HG03103 (cell line): Measurements from ENCODE around the gene LTBP2.

ENCODE experiments used
- ATAC-seq: cut with Tn5 transposase; IDR thresholded peaks from one replicate; pipeline ENCODE4 v1.9.1; 2021; ENCODE audit warnings: low read depth; ENCODE audit not compliant: unreplicated experiment

LTBP2 gene

DNA sequence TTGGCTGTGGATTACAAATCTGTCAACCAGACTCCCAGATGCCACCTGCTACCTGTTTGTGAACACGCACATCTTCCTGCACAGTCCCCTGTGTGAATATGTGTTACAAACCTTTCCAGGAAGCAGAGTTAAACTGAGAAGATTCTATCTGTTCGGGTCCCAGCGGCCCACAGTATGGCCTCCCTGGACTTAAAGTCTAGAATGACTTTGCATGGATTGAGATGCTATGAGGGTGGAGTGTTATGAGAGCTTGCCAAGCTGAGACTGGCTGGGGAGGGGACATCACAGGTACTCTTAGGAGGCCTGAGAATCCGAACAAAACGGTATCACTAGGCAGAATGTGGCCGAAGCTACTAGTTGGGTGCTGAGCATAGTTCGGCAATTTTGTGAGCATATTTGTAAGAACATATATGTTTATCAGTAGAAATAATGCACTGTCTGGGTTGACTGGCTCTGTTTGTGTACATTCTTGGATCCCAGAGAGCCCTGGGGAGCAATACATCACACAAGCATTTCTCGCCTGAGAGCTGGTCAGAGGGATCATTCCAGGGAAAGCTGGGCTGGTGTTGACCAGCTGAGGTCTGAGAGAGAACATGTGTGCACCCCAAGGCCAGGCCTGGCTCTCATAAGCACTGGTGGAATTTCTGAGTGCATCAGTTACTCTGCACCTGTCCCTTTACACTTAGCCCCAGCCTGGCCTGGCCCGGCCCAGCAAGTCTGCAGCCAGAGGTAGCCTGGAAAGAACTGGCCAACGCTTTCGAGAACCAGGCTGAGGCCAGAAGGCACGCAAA lies 29.8 kb upstream of the LTBP2 start:
- ATAC-seq, result no peak

DNA sequence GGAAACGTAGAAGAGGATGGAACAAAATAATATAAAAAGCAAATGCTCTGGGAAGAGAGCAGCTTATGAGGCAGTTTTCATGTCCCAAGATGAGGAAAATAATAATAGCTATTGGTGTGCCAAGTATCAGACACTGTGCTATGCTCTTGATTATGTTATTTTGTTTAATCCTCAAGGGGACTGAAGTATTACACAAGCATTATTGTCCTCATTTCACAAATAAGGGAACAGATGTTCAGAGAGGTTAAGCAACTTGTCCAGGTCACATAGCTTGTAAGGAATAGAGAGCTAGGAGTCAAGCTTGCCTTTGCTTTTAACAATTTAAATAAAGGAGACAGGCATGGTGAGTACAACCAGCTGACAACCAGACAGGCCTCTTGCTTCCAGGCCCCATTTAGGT lies 26.9 kb upstream of the LTBP2 start:
- ATAC-seq, result no peak

DNA sequence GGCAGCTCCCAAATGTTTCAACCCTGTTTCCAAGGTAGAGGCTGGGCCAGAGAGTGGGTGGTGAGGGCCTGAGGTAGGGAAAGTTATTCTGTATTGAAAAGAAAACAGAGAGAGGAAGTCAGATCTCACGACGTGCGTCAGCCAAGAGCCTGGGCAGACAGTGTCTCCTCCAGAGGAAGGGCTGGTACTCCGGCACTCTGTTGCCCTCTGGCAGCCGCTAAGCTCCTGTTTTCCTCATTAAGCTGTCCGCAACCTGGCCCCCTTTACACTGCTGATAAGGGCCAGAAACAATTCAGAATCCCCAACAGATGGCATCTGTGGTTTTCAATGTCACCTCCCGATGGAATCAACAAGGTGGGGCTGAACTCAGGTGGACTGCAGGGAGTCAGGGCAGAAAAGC lies 26.0 kb upstream of the LTBP2 start:
- ATAC-seq, result no peak

DNA sequence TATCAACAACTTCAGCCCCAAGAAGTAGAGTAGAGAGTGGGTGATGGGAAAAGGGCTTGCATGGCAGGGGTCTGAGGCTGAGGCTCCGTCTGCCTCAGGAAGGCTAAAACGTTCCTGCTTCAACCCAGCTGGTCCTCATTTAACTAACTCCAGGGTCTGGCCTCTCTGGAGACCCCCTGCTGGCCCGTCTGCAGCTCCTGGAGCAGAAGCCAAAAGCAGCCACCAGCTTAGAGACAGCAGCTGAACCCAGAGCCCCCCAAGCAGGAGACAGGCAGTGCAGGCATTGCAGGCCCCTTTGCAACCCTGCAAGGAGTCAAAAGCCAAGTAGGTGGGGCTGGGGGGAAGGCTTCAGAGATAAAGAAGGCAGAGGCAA lies 25.1 kb upstream of the LTBP2 start:
- no peak for ATAC-seq

DNA sequence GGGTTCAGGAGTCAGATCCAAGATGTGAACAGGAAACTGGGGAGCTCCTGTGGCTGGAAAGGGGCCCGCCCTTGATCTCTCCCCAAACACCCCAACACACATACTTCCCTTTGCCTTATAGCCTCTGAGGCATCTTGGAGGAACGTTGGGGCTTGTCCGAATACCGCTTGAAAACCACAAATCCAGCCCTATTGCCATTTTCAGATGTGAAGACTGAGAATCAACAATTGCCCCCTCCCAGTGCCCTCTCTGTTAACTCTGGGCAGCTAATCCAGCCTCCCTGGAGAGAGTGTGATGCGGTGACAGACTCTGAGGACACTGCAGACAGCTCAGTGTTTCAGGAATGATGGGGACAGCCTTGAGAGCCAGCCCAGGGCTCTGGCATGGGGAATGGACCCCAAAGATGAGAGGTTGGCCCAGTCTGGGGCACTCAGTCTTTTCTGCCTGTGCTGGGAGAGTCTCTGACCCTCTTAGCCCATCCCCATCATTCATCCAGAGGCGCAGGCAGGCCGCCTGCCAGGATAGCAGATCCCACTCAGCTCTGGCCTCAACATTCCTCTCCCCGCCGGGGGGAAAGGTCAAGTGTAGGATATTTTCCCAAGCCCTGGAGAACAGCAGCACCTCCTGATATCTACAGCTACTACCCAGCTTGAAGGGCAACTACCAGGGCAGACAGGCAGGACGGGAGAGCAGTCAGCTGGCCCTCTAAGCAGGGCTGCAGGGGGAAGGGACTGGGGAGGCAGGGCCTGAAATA lies 24.6 kb upstream of the LTBP2 start:
- no peak for ATAC-seq

DNA sequence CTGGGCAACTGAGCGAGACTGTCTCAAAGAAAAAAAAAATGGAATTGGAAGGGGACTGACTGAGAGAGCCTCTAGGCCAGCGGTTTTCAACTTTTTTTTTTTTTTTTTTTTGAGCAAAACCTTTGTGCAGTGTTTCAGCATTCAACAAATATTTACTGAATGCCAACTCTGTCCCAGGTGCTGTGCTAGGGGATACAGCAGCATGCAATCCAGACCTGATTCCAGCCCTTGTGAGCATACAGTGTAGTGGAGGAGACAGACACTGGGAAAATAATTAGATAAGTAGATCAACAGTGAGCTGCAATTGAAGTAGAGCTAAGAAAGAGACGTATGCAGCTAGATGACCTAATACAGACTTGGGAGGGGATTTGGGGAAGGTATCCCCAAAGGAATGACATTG lies 23.8 kb upstream of the LTBP2 start:
- ATAC-seq, result no peak

DNA sequence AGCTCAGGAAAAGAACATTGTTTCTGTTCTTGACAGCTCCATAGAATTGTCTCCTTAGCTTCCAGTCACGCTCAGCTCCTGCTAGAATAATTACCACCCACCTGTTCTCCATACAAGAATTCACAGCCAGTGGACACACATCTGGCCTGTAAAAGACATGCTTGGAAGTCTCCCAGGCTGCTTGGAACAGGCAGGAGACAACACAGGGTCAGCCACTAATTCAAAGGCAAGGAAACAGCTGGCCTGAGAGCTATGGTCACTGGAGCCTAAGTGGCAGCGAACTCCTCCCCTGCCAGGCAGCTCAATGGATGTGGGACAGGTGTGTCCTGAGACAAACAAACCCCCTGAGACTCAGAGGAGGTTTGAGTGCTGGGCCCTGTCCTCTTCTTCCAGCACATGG lies 22.9 kb upstream of the LTBP2 start:
- no peak for ATAC-seq

DNA sequence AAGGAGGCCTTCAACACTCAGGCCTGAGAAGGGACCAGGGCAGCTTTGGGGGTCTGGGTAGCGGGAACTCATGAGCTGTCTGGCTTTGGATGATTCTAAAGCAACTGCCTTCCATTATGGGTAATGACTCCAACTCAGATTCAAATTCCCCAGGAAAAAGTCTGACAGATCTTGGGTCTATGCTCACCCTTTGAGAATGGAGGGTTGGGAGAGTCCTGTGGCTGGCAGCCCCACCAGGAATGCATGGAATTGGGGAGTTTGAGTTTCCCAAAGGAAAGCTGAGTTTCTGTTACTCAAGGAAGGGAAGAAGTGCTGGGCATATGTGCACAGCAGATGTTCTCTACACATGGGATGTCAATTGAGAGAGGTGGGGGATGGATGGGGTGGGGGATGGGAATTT lies 22.4 kb upstream of the LTBP2 start:
- no peak for ATAC-seq

DNA sequence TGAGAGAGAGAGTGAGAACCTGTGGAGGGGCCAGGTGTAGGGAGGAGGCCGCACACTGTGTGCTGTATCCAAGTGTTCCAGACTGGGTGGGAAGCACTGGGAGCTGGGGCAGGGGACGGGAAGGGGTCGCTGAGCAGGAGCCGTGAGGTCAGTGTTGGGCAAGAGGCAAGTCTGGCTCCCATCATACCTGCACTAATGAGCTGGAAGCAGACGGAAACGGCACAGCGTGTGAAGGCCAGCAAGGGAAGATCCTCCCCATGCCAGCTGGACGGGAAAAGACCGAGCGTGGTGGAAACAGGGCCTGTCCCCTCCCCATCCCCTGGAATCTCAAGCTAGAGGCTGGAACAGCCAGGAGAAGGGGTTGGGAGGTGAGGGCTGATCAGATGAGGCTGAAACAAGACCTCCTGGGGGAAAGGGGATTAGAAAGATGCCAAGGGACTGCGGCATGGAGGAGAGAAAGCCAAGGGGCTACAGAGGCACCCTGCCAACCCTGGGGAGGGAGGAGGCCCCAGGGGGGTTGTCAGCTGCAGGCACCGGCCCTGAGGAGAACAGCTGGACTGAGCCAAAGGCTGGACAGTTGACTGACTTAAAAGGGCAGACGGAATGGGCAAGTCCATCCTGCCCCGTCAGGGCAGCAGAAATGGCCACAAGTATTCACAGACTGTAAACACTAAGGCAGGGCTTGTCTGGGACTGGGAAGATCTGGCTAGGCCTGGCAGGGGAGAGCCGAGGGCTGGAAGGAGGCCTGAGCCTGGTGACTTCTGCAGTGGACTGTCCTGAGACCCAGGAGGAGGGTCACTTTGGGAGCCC lies 19.0 kb upstream of the LTBP2 start:
- ATAC-seq, result no peak

DNA sequence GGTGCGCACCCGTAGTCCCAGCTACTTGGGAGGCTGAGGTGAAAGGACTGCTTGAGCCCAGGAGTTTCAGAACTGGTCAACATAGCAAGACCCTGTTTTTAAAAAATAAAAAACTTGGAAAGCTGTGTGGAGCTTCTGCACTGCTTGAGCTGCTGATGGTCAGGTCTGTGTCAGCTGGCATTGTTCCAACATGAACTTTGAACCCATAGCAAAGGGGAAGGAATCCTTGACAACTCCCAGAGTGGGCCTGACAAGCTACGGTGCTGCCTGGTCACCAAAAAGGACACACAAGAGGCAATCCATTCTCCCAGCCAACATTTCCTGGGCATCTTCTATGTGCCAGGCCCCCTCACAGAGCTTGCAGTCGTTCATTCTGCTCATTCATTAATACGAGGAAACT lies 16.4 kb upstream of the LTBP2 start:
- no peak for ATAC-seq

DNA sequence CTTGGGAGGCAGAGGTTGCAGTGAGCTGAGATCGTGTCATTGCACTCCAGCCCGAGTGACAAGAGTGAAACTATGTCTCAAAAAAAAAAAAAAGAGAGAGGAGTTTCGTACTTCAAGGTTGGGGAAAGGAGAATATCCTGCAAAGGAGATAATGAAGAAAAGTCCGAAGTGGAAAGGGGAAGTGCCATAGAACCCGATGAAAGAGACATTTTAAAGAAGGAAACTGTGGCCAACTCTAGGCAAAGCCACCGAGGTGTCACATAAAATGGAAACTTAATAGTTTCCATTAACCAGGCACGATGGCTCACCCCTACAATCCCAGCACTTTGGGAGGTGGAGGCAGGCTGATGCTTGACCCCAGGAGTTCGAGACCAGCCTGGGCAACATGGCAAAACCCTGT lies 15.0 kb upstream of the LTBP2 start:
- ATAC-seq, result no peak

DNA sequence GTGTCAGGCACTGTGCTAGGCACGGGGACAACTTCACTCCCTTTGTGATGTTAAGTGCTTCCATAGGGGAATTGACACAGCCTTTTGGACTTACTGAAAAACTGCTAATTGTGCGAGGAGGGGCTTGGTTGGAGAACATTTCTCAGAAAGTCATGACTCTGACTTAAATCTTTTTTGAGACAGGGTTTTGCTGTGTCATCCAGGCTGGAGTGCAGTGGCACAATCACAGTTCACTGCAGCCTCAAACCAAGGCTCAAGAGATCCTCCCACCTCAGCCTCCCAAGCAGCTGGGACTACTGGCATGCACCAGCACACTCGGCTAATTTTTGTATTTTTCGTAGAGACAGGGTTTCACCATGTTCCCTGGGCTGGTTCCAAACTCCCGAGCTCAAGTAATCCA lies 10.2 kb upstream of the LTBP2 start:
- no peak for ATAC-seq

DNA sequence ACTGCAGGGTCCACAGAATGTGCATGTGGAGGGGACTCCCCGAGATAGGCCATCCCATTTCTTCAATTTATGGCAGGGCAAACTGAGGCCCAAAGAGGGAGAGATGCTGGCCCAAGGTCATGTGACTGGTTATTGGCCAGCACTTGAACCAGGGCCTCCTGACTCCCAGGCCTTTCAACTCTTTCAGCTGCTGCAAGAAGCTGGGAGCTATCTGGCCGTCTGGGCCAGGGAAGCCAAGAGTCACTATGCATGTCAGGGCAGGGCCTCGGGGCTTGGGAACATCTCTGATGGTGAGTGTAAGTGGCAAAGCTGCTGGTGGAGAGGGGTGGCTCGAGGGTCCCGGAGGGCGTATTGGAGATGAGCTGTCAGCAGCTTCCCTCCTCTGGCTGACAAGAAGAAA lies 9.5 kb upstream of the LTBP2 start:
- ATAC-seq, result no peak

DNA sequence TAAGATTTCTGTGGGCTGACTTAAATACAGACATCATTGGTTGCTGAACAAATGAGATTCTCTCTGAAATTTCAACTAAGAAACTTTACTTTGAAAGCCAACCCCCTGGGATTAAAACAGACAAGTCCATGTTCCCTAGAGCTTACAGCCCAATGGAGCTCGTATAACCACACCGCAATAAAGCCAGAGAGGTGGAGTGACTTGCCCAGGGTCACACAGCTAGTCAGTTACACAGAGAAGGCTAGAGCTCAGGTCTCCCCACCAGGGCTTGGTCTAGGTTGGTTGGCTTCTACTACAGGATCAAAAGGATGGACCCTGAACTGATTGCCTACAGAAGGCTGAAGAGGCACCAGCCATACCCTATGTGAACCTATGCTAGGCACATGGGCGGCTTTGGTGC lies 8.9 kb upstream of the LTBP2 start:
- ATAC-seq, result no peak

DNA sequence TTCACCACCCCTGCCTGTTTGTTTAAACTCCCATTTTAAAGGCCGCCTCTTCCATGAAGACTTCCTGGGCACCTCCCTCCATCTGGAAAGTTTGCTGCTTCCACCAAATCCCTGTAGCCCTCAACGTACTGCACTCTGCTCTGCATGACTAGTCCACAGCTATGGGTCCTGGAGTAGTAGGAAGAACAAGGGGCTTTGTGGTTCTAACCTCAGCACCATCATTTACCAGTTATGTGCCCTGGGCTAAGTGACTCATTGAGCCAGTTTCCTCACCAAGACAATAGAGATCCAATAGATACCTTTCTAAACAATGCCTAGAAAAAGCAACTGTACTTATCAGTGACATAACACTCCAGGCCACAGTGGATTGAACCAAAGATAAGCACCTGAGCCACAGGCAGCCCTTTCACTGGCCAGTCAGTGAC lies 8.5 kb upstream of the LTBP2 start:
- ATAC-seq, result no peak

DNA sequence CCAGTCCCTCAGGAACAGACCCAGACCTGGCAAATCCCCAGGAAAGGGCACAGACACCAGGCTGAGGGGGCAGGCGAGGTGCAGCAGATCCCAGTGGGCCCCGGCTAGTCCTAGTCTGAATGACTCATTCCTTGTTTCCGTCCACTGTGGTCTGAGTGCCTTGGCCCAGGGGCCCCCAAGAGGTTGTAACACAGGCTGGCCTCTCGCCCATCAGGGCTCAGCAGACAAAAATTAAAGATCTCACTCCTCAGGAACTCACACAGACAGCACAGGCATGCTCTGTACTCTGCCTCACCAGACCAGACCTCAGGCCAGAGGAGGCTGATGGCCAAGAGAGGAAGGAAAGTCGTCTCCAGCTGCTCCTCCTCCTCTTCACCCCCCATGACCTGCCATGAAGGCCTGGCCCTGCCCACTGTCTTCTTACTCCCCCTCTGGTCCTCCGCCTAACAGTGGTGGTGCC lies 7.7 kb upstream of the LTBP2 start:
- no peak for ATAC-seq

DNA sequence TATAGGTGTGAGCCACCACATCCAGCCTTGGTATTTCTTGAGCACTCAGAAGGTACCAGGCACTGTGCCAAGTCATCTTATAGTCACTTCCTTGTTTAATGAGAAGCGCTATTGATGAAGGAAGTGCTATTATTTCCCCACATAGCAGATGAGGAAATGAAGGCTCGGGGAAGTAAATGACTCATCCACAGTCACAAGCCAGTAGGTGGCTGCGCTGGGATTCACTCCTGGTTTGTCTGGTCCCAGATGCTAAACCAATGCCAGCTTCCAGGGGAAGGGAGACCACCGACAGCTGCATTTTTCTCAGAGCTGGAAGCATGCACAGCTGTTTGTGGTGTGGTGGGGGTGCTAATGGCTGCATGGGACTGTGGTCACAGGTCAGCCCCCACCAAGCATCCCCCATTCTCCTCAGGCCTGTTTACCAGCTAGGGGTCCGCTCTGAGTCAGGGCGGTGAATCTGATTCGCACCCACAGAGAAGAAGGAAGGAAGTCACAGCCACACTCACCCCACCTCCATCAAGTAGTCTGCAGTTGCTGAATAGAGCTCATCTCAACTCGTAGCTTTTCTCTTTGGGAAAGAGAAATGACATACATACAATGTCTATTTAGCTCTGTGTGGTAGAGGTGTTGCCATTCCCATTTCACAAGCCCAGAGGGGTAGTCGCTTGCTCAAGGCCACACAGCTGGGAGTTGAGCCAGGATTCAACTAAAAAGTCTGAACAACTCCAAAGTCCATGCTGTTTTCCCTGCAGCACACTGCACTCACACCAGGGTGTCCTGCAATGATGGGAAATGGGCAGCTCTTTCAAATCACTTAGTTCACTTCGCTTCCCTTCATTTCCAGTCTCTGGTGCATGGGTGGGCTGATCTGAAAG lies 6.3 kb upstream of the LTBP2 start:
- no peak for ATAC-seq

DNA sequence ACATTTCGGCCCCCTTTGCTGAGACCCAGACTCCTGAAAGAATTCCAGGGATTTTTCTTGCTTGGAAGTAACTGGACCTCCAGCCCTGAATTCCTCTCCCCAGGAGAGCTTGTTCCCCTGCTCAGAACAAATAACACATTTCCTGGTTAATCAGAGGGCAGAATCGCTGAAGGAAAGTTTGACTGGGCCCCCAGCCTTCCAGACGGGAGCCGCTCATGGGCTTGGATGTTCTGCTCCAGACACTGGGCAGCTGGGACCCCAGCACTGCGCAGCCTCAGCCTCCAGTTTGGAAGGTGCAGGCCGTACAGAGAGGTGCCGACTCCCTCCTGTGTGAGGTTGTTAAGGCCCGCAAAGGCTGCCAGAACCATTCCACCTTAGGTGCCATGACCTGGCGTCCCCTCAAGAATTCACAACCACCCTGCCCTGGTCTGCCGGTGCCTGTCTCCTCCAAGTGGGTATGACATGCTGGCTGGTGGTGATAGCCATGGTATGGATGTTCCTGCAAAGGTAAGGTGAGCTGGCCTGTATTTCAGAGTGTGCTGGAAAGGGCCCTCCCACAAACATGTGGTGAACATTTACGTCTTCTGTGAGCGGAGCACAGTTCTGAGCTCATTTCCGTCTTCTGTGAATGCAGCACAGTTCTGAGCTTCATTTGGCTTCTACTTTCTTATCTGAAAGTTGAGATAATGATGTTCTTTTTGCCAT lies 5.1 kb upstream of the LTBP2 start:
- no peak for ATAC-seq

DNA sequence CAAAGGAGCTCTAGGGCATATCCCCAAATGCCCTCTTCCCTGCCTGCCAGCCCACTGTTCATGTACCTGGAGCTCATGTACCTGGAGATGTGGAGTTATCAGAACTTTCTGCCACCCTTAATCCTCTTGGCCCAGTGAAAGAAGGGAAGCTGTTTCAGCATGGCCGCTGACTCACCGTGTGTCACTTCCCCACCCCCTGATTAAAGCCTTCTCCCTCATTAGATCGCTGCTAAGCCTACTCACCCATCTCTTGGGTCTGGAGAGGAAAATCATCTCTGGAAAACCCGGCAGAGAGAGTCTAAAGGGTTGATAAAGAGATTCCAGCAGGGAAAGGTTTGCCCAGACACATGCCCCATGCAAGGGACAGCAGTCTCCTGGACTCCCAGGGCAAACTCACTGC lies 4.5 kb upstream of the LTBP2 start:
- ATAC-seq, result no peak

DNA sequence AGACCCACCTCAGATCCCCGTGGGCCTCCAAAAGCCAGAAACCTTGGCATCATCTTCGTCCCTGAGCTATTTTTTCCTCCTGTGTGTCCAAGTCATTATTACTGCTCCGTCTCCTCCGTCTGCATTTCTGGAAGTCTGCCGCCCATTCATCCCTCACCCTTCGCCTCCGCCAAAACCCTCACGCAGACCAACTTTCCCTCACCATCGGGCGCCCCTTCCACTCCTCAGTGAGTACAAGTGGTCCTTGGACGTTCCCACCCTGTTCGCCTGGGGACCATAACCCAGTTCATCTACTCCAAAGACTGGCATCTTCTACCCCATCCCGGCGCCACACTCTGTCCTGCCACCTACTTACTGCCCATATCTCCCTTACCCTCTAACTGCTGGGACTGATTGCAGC lies 3.7 kb upstream of the LTBP2 start:
- ATAC-seq, result no peak
